NCI-H82 (cell line): ENCODE data around the gene CYS1.
"Not testable (repeated sequence)": the region's sequence is repeated elsewhere in the genome, so short reads cannot be mapped to it uniquely, and the experiment has no call there.

Experiments used
- DNase-seq: peaks from one replicate; lab custom pipeline; 2025; lab: John Stamatoyannopoulos, UW

Gene CYS1

DNA sequence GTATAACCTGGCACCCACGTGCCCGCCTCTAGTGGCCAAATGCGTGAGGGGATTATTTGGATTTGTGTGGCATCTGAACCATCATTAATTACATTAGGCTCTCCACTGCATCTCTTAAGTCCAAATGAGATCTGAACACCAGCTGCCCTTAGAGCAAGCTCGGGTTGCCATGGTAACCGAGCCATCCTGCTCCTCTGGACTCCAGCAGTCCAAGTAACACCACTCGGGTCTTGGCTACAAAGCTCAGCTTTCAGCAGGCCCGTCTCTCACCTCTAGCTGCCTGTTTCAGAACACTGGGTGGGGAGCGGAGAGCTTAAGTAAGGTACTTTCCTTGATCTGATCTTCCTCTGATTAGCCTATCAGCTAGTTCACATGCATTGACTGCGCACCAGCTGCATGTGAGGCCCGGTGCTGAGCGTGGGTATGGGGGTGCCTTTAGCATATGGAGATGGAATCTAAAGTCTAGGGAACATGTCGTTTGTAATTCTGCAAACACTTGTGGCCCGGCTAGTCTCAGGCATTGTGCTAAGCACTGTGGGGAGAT is 14.1 kb upstream of the CYS1 start:
- DNase-seq = peak; percentile 99

DNA sequence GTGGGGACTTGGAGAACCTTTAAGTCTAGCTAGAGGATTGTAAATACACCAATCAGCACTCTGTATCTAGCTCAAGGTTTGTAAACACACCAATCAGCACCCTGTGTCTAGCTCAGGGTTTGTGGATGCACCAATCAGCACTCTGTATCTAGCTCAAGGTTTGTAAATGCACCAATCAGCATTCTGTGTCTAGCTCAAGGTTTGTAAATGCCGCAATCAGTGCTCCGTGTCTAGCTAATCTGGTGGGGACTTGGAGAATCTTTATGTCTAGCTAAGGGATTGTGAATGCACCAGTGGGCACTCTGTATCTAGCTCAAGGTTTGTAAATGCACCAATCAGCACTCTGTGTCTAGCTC is 11.7 kb upstream of the CYS1 start:
- not testable (repeated sequence) for DNase-seq

DNA sequence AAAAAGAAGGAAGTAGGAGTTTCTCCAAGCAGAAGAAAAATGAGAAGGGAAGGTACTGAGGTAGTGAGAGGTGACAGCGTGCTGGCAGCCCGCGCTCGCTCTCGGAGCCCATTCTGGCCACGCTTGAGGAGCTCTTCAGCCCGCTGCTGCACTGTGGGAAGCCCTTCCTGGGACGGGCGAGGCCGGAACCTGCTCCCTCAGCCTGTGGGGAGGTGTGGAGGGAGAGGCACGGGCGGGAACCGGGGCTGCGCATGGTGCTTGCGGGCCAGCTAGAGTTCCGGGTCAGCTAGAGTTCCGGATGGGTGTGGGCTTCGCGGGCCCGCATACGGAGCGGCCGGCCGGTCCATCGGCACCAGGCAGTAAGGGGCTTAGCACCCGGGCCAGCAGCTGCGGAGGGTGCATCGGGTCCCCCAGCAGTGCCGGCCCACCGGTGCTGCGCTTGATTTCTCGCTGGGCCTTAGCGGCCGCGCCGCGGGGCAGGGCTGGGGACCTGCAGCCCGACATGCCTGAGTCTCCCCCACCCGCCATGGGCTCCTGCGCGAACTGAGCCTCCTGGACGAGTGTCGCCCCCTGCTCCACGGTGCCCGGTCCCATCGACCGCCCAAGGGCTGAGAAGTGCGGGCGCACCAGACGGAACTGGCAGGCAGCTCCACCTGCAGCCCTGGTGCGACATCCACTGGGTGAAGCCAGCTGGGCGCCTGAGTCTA is 11.1 kb upstream of the CYS1 start:
- DNase-seq = no peak

DNA sequence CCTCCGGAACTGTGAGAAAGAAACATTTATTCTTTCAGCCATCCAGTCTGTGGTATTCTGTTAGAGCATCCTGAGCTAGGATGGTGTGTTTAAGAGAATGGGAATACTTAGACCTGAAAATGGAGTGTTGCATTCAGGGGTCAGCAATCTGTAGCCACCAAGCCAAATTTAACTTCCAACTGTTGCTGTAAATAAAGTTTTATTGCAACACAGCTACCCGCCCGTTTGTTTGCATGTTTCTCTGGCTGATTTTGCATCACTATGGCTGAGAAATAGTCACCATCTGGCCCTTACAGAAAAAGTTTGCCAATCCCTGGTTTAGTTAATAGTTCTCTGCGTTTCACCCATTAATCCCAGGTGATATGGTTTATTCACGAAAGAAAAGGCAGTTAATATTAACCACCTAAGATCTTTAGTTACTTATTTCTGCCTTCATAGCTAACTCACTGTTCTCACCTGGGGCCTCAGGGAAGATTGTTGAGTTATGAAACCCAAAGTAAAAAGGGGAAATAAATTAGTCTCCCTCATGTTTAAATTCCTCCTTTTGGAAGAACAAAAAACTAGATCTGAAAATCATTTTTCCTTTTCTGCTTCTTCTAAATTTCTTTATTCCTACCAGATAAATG is 9.5 kb upstream of the CYS1 start:
- no peak for DNase-seq

DNA sequence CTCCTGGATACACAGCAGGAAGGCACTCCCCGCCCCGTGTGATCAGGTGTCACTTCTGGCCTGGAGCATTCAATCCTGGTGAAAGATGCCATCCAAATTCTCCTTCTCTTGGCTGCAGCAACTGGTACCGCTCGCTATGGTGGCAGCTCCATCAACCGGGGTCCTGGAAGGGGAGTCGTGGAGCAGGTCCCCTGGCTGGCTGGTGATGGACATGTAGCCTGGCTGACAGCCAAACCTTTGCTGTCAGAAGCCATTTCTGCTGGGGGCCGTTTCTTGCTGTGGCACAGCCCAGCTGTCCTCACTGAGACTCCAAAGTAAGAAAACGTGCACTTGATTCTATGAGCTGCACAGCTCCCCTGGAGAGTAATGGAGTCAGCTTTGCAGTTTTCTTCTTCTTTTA is 7.1 kb upstream of the CYS1 start:
- no peak for DNase-seq

DNA sequence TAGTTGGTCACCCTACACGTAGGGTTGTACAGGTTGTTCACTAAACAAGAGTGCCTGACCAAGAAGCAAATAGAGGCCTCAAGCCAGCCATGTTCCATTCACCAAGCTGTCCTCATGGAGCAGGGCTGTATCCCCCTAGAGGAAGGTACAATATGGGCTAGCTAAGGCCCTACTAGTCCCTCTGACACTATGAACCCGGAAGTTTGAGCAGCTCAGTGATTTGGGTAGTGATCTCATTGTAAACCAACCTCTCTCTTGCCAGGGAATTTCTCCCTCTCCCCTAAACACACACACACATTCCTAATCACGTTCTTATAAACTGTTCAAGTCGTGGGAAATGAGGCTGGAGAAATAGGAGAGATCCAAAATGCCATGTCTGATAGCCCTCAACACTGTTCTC is 6.7 kb upstream of the CYS1 start:
- no peak for DNase-seq

DNA sequence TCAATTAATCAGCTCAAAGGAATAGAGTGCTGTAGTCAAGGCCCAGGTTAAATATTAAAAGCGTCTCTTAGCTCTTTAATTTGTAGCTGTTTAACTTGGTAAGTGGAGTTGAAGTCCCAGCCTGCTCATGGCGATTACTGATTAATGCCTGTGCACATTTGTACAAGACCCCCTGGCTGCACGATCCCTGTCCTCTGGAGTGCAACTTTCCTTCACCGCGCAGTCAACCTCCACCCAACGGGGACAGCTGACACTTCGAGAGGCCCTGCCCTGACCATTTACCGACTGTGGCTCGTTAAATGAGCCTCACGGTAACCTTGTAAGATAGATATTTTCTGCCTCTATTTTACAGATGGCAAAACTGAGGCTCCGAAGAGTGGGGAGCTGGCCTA is 5.5 kb upstream of the CYS1 start:
- no peak for DNase-seq

DNA sequence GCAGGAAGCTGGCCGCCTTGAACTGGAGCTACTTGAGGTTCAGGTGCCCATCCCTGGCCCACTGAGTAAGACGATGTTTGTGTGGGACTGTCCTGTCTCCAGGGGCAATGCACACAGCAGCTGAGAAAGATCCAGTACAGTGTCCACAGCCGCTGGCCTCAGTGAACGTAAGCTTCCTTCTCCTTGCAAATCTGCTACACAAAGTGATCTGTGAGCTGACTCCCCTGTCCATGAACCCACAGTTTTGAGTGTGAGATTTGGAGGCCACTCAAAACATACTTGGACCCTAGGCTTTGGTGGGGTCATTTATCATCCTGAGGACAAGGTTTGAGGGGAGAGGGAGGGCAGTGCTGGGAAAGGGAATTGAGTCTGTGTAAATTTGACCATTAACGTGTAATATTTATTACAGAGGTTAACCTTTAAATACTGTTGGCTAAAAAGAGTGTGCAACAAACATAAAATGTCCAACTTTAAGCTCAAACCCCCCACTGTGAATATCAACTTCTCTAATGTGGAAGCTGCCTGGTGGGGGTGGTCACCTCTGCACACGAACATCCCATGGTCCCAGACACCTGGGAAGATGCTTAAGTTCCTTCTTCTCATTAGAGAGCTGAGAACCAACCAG is 4.9 kb upstream of the CYS1 start:
- no peak for DNase-seq

DNA sequence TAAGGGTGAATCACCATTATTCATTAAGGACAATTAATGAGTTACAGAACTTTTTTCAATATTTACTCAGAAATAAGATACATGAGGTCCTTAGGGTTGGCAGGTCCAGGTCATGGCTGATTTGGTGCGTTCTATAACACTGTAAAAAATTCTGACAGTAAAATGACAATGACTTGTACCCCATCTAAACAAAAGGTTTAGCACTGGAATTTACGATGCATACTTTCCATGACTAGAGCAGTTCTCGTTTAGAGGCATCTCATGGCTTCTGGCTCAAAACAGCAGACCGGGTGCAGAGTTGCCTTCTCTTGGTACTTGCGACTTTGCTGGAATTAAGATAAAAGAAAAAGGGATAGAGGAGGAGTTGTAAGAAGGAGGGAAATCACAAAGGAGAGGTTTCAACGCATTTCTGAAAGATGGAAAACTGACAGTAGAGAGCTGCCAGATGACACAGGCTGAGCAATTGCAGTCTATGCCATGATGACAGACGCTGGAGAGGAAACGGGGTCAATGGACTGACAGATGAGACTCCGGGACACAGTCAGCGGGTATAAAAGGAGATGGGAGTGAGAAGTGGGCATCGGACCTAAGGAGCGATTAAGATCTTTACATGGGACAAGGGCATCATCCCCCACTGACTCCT is 4.1 kb upstream of the CYS1 start:
- no peak for DNase-seq

DNA sequence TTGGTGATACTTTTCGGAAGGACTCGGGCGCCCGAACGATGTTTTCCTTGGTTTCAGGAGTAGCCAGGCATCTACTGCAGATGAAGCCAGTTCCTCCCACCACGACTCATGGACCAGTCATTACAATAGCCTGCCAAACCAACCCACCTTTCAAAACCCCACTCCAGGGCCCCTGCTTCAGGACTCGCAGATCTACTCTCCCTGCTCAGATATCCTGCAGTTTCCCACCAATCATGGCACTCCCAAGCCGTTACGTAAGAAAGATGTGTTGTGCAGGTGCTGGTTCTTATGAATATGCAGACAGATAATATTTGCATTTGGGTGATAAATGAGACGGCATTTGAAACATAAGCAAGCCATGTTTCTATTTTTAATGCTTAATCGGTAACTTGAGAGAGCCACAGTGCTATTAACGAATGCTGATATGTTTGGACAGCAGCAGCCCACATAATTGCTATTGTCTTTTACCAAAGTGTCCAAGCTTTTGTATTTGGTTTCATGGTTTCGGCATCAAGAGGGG is 3.5 kb upstream of the CYS1 start:
- no peak for DNase-seq

DNA sequence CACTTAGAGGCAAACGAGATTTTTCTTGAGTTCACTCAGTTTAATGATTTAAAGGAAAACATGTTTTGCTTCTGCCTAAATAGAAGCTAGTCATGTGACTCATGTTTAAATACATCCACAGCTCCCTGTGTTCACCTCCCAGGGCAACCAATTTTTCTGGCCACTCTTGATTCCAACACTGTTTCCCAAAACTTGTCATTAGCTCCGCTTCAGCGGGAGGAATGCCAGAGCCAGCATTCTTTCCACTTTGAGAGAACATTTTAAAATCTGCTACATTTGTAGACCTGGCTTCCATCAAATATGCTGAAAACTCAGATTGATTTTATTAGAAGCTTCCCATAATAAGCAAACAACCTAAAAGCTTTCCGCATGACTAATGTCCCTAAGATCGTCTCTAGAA is 2.8 kb upstream of the CYS1 start:
- DNase-seq = no peak

DNA sequence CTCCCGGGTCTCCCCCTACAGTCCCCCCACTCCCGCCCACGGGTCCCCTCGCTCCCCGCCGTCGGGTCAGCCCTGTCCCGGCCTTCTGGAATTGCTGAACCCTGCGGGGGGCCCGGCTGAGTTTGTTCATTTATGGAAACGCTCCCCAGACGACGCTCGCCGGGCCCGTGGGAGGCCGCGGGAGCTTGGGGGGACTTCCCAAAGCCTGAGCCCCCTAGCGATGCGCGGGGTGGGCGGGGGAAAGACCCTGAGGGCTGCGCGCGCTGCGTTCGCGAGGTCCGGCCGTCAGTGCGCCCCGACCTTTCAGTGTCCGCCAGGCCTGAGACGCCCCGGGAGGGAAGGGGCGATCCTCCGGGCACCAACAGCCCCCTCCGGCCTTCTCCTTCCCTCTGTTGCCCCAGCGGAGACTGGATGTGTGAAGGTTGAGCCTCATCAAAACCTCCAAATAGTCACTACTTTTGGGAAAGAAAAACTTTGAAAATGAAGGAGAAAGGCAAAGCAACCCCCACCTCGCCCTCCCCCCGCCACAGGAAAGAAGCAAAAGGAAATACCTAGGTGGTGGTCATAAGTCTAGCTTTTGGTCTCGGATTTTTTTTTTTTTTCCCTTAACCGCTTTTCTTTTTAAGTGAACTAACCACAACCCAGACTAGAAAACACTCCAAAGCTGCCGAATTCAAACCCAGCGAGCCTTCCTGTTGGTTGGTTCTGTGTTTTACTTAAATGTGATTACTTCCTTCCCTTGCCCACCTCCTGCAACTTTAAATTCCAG is 509 bp upstream of the CYS1 start:
- DNase-seq = no peak

DNA sequence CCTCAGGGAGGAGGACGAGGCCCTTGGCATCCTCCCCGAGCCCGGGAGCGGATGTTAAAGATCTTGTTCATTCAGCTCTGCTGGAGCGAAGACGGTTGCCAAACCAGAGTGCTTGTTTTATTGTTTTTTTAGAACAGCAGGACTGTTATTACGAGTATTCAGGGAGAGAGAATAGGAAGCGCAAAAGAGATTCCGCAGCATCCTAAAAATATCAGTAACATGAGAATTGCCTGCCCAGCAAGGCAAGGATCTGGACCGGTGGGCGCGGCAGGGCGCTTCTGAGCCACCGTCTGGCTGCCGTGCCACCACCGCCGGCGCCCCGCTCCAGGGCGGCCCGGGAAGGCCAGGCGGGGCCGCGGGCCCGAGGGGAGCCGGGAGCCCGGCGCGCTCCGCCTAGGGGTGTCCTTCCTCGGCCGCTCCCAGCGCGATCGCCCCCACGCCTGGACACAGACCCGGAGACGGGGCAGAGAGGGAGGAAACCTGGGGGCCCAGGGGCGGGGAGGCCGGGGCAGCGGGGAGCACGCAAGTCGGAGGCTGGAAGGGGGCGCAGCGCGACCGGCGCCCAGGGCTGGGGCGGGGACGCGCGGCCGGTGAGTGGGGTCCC is 843 bp downstream of the CYS1 start:
- no peak for DNase-seq

DNA sequence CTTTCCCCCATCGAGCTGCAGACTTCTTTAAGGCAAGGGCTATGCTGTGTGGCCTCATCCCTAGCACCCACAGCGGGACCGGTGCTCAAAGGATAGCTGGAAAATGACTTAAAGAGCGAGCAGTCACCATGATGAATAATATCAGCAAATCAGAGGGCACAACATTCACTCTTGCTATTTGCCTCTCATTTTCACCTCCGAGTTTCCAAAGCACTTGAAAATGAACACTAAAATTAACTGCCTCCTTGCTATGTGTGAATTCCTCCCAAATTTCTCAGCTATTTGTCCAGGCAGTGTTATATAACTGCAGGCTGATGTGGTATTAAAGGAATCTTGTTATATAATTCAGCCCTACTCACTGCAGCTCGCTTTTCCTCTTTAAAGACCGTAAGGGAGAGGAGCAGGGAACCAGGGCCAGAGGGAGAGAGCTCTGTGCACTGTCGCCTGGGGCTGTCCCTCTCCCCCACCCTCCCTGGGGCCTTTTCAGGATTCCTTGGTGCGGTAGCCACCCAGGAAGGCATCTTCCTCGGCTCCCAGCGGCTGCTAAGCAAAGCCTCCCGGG is 1.4 kb downstream of the CYS1 start:
- peak; percentile 38 for DNase-seq

DNA sequence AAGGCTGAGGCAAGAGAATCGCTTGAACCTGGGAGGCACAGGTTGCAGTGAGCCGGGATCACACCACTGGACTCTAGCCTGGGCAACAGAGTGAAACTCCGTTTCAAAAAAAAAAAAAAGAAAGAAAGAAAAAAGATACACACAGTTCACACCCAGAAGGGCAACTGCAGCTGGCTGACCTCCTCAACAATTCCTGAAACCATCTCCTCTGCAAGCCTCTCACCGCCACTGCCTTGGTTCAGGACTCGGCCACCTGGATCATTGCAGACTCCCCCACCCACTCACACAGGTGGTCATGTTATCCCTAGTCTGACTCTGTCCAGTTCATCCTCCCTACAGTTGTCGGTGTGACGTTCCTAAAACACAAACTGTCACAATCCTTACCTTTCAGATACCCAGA is 2.2 kb downstream of the CYS1 start:
- DNase-seq = no peak

DNA sequence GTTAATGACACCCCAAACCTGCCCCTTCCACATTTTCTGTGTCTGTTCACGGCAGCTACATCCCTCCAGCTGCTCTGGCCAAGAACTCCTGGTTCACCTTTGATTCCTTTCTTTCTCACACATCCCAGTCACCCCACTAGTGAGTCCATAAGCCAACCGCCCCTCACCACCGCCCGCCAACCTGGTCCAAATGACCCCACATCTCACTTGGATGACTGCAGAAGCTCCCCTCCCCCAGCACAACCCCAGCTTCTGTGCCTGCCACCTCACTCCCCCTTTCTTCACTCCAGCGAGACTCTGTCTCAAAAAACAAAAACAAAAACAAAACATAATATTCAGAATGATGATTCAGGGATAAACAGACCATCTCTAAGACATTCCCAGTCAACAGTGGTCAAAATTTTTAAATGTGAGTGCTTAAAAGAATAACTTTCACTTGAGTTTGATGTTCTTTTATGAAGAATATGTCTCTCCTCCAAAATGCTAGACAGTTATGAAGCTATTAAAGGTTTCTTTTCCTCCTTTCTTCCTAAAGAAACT is 3.2 kb downstream of the CYS1 start:
- DNase-seq = no peak

DNA sequence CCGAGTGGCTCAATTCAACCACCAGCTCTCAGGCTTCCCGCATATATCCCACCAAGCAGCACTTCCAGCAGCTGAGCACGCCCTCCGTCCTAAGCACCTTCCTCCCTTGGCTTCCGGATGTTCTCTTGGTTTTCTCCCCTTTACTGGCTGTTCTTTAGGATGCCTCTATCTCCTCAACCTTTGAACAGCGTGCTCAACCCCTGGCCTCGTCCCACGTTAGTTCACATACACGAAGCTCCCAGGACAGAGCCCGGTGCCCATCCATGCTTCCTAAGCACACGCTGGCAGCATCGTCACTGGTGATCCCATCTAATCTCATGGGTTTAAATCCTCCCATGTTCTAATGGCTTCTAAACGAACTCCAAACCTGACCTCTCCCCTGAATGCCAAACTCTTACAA is 3.7 kb downstream of the CYS1 start:
- DNase-seq = peak; percentile 56

DNA sequence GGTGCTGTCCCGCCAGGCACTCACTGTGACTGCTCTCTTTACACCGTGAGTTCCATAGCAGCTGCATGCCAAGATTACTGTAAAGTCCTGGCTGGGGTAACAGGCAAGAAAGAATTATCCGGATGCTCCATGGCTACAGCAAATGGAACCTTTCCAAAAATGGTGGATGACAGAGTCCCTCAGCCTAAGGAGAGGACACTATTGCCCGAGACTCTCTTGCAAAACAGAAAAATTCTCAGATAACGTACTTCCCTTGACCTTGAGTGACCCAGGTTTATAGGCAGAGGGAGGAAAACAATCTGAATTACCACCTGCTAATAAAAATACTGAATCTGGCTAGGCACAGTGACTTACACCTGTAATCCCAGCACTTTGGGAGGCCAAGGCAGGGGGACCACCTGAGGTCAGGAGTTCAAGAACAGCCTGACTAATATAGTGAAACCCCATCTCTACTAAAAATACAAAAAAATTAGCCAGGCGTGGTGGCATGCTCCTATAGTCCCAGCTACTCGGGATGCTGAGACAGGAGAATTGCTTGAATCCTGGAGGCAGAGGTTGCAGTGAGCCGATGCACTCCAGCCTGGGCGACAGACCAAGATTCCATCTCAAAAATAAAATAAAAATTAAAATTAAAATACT is 4.5 kb downstream of the CYS1 start:
- no peak for DNase-seq

DNA sequence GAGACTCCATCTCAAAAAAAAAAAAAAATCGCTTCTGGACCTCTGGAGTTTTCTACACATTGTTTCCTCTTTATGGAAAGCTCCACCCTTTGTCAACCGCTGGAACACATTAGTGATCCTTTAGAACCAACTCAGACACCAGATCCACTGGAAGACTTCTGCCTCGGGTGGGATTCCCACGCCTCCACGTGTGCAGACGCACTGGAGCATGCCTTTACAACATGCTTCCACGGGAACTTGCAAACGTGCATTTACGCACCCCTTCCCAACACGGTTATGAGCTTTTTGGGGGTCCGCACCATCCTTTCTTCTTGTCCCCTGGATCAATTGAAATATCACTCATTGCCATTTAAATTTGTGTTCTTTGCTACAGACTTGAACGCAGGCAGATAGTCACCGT is 5.1 kb downstream of the CYS1 start:
- DNase-seq = no peak

DNA sequence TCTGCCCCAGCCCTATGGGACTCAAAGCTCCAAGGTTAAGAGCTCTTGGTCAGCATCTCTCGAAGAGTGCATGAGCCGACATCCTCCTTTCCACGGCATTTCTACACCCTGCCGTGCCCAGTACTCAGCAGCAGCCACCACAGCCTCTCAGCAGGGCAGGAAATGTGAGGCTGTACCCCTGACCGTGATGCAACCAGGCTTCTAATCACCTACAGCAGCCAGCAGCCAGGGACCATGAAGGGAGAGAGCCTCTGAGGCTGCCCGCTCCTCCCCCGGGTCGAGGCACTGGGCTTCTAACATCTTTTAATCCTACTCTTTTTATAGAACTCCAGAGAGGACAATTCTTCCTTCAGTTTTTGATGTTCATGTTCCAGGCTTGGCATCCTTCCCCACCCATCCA is 6.5 kb downstream of the CYS1 start:
- DNase-seq = no peak
